HepG2 (cell line): ENCODE results near the gene EVI5. TPM values are rescaled to one million over a fixed set of nuclear protein-coding genes. Genes with fewer than 3 reads are reported as not detected.
"Not testable (repeated sequence)": the region's sequence is repeated elsewhere in the genome, so short reads cannot be mapped to it uniquely, and the experiment has no call there.

Experiments
- ATAC-seq: fragments of 200-7000 bp; cut with Tn5 transposase; 3 replicates; pipeline ENCODE4 v1.9.1; 2020; ENCODE audit warnings: mild to moderate bottlenecking, moderate library complexity
- BruUV-seq: library from RNA; stranded (reverse); fragments of 400-500 nt; replicated peaks from 2 replicates; lab custom pipeline; 2021; lab: Mats Ljungman, UMichigan
- CTCF ChIA-PET: fragments of 300-600 bp; formaldehyde crosslinking; extraction: SDS; loops from one replicate; lab custom pipeline; 2021; ENCODE audit warnings: low total read pairs, inconsistent platforms, low intra/inter-chr PET ratio; lab: Yijun Ruan, JAX
- POLR2A ChIA-PET: fragments of 350-600 bp; sonication (Branson Sonifier 250); formaldehyde crosslinking; loops from one replicate; lab custom pipeline; 2020; ENCODE audit warnings: antibody characterized with exemption, inconsistent platforms; lab: Yijun Ruan, JAX
- DNase-seq: peaks from one replicate; pipeline ENCODE4 v3.0.0-alpha.2; 2015; ENCODE audit warnings: low spot score
- FAIRE-seq: peaks from 3 replicates; lab custom pipeline; 2011; peaks lifted over from hg19 to GRCh38; lab: Jason Lieb, UNC
- H2AFZ ChIP-seq: one replicate; pipeline ENCODE4 v1.6.1; 2011; ENCODE audit warnings: low read length, inconsistent platforms
- H3K27ac ChIP-seq: fragments of 300-600 bp; 3 replicates; pipeline ENCODE4 v1.8.0; 2011; ENCODE audit warnings: mixed run types, mild to moderate bottlenecking, mixed read lengths, low read length, inconsistent platforms; ENCODE audit not compliant: insufficient read depth; ENCODE audit errors: extremely low read length
- H3K27me3 ChIP-seq, 2 experiments: fragments of 200-600 bp in 1 of 2; 2 replicates in 1 of 2; 3 replicates in 1 of 2; pipeline versions ENCODE4 v1.6.0 to v1.8.0; 2011; ENCODE audit warnings: low read length in 2 of 2, mild to moderate bottlenecking in 2 of 2, moderate library complexity in 2 of 2, inconsistent platforms in 1 of 2; ENCODE audit not compliant: insufficient read depth in 2 of 2, control insufficient read depth in 1 of 2
- H3K36me3 ChIP-seq, 2 experiments: fragments of 200-600 bp in 1 of 2; replicated peaks in 1 of 2; 2 replicates in 1 of 2; 3 replicates in 1 of 2; pipeline versions ENCODE4 v1.5.1 to v1.8.0; 2011; ENCODE audit warnings: low read length in 2 of 2, inconsistent platforms in 1 of 2; ENCODE audit not compliant: insufficient read depth in 2 of 2, control insufficient read depth in 1 of 2
- H3K4me1 ChIP-seq: 2 replicates; pipeline ENCODE4 v1.5.1; 2012; ENCODE audit warnings: low read length, inconsistent platforms; ENCODE audit not compliant: insufficient read depth
- H3K4me2 ChIP-seq: 2 replicates; pipeline ENCODE4 v1.6.0; 2011; ENCODE audit warnings: low read depth, low read length, inconsistent platforms
- H3K4me3 ChIP-seq, 3 experiments: fragments of 200-600 bp in 1 of 3; sonication (generic), shearing (Covaris generic) in 1 of 3; replicated peaks in 1 of 3; 2 replicates each; pipeline ENCODE4 v1.5.1; 2011 to 2016; ENCODE audit warnings: low read length in 3 of 3, inconsistent platforms in 2 of 3, low read depth in 2 of 3, mild to moderate bottlenecking in 2 of 3, control low read depth in 1 of 3, mixed read lengths in 1 of 3; ENCODE audit not compliant: insufficient read depth in 1 of 3
- H3K79me2 ChIP-seq: one replicate; pipeline ENCODE4 v1.6.1; 2011; ENCODE audit warnings: low read length, inconsistent platforms; ENCODE audit not compliant: insufficient read depth
- H3K9ac ChIP-seq: 2 replicates; pipeline ENCODE4 v1.6.0; 2011; ENCODE audit warnings: mild to moderate bottlenecking, low read depth, low read length, inconsistent platforms; ENCODE audit not compliant: insufficient read depth
- H3K9me3 ChIP-seq: 2 replicates; pipeline ENCODE4 v1.5.1; 2012; ENCODE audit warnings: mild to moderate bottlenecking, low read length
- H4K20me1 ChIP-seq: 2 replicates; pipeline ENCODE4 v1.6.0; 2011; ENCODE audit warnings: inconsistent platforms, mild to moderate bottlenecking, low read length, moderate library complexity; ENCODE audit not compliant: insufficient read depth
- ONECUT2 ChIP-seq: sonication (generic); formaldehyde crosslinking; IDR thresholded peaks from 2 replicates; pipeline ENCODE4 v1.4.0; 2020; ENCODE audit warnings: missing genetic modification reagents
- RFXAP ChIP-seq: sonication (generic); formaldehyde crosslinking; IDR thresholded peaks from 2 replicates; pipeline ENCODE4 v1.4.0; 2020; ENCODE audit warnings: missing genetic modification reagents, borderline replicate concordance
- ZNF274 ChIP-seq: sonication (generic); formaldehyde crosslinking; IDR thresholded peaks from 2 replicates; pipeline ENCODE4 v1.5.1; 2020; ENCODE audit warnings: mild to moderate bottlenecking, missing genetic modification reagents
- ZNF660 ChIP-seq: sonication (generic); formaldehyde crosslinking; IDR thresholded peaks from 2 replicates; pipeline ENCODE4 v1.5.1; 2020; ENCODE audit warnings: mild to moderate bottlenecking, low read depth, missing genetic modification reagents, borderline replicate concordance
- ZNF709 ChIP-seq: sonication (generic); formaldehyde crosslinking; IDR thresholded peaks from 2 replicates; pipeline ENCODE4 v1.5.0; 2020; ENCODE audit warnings: mild to moderate bottlenecking, missing genetic modification reagents
- ZNF773 ChIP-seq: sonication (generic); formaldehyde crosslinking; IDR thresholded peaks from 2 replicates; pipeline ENCODE4 v1.4.0; 2020; ENCODE audit warnings: missing genetic modification reagents, borderline replicate concordance
- WGBS: methylation state at CpG from one replicate; pipeline ENCODE4 v1.1.6; 2017; ENCODE audit warnings: low lambda C conversion rate; 5-methylcytosine and 5-hydroxymethylcytosine counted together
- in situ Hi-C: cut with HindIII; loops from 2 replicates; pipeline ENCODE4 v1.10.0; 2017; ENCODE audit warnings: low pct_unique_long_range_greater_than_20kb; ENCODE audit not compliant: extremely low pct_ligation_motif_present
- intact Hi-C: fragments of 100-400 bp; cut with micrococcal nuclease; formaldehyde crosslinking; loops from one replicate; pipeline ENCODE4 v1.10.0; 2022; ENCODE audit not compliant: unreplicated experiment
- polyA plus RNA-seq, 8 experiments: library from polyadenylated mRNA; depleted of rRNA in 3 of 8; stranded (reverse) in 7 of 8; unstranded in 1 of 8; fragments of >200 nt; fragmentation: Illumina TruSeq in 4 of 8; extraction: Trizol in 4 of 8; gene quantifications; 2 replicates each; pipeline versions ENCODE4 v1.2.1 to v1.2.3, GENCODE V29; 2011 to 2016; ENCODE audit warnings: low read depth in 4 of 8, missing spikeins in 1 of 8, mixed read lengths in 1 of 8; ENCODE audit not compliant: insufficient read depth in 1 of 8
- total RNA-seq, 5 experiments: library from RNA; depleted of rRNA; stranded (reverse); fragments of >200 nt; fragmentation: Illumina TruSeq; extraction: Trizol; gene quantifications; 2 replicates each; pipeline ENCODE4 v1.2.3, GENCODE V29; 2016; ENCODE audit warnings: low read depth in 1 of 5
- TF ChIP-seq, protein P1 (sequence below): IDR thresholded peaks from 2 replicates; pipeline ENCODE4 v1.6.1; 2016; ENCODE audit warnings: low read depth, borderline replicate concordance
- TF ChIP-seq, protein P2 (sequence below): sonication (generic); formaldehyde crosslinking; IDR thresholded peaks from 2 replicates; pipeline ENCODE4 v1.4.0; 2020; ENCODE audit warnings: missing genetic modification reagents, low read depth, mild to moderate bottlenecking, borderline replicate concordance
- TF ChIP-seq, protein P3 (sequence below): sonication (generic); formaldehyde crosslinking; IDR thresholded peaks from 2 replicates; pipeline ENCODE4 v1.4.0; 2020; ENCODE audit warnings: missing genetic modification reagents, borderline replicate concordance
- TF ChIP-seq, protein P4 (sequence below): IDR thresholded peaks from 2 replicates; pipeline ENCODE4 v1.6.1; 2016; ENCODE audit warnings: control low read depth

Gene EVI5
- total and polyA plus RNA-seq, 2 of the 13 experiments (the other 11 are each of a cell fraction or from before 2014, with no cell fraction given): 4.0 to 12.6 TPM

GRCh38 chr1:92585831-92586230, 199.1 kb downstream of the EVI5 start:
- H3K4me3 ChIP-seq: no peak overlapping the region
- POLR2A ChIA-PET: no interaction called here
- no peaks in the 10 kb centered on the region for H4K20me1 ChIP-seq
- H3K4me1 ChIP-seq: no peaks in the 10 kb centered on the region
- BruUV-seq: no TSS peak
- H3K9me3 ChIP-seq: no peaks in the 10 kb centered on the region
- no peaks in the 10 kb centered on the region for H3K27me3 ChIP-seq
- FAIRE-seq: no peak
- CTCF ChIA-PET: no interaction called here
- no peaks in the 10 kb centered on the region for H3K79me2 ChIP-seq
- TF ChIP-seq, protein P1, sequence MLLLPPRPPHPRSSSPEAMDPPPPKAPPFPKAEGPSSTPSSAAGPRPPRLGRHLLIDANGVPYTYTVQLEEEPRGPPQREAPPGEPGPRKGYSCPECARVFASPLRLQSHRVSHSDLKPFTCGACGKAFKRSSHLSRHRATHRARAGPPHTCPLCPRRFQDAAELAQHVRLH: no peak
- TF ChIP-seq, protein P2, sequence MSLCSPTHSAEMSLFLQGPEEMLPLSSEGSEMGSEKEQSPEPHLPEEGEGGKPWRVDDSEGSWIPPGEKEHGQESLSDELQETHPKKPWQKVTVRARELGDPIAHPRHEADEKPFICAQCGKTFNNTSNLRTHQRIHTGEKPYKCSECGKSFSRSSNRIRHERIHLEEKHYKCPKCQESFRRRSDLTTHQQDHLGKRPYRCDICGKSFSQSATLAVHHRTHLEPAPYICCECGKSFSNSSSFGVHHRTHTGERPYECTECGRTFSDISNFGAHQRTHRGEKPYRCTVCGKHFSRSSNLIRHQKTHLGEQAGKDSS: no peak
- no peak for TF ChIP-seq ZNF274 (CRISPR knock-in tag)
- TF ChIP-seq ONECUT2 (CRISPR knock-in tag): no peak
- TF ChIP-seq ZNF660: no peak
- TF ChIP-seq RFXAP (CRISPR knock-in tag): no peak
- TF ChIP-seq, protein P3, sequence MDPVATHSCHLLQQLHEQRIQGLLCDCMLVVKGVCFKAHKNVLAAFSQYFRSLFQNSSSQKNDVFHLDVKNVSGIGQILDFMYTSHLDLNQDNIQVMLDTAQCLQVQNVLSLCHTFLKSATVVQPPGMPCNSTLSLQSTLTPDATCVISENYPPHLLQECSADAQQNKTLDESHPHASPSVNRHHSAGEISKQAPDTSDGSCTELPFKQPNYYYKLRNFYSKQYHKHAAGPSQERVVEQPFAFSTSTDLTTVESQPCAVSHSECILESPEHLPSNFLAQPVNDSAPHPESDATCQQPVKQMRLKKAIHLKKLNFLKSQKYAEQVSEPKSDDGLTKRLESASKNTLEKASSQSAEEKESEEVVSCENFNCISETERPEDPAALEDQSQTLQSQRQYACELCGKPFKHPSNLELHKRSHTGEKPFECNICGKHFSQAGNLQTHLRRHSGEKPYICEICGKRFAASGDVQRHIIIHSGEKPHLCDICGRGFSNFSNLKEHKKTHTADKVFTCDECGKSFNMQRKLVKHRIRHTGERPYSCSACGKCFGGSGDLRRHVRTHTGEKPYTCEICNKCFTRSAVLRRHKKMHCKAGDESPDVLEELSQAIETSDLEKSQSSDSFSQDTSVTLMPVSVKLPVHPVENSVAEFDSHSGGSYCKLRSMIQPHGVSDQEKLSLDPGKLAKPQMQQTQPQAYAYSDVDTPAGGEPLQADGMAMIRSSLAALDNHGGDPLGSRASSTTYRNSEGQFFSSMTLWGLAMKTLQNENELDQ (CRISPR knock-in tag): no peak
- no peak for TF ChIP-seq ZNF709 (CRISPR knock-in tag)
- TF ChIP-seq, protein P4, sequence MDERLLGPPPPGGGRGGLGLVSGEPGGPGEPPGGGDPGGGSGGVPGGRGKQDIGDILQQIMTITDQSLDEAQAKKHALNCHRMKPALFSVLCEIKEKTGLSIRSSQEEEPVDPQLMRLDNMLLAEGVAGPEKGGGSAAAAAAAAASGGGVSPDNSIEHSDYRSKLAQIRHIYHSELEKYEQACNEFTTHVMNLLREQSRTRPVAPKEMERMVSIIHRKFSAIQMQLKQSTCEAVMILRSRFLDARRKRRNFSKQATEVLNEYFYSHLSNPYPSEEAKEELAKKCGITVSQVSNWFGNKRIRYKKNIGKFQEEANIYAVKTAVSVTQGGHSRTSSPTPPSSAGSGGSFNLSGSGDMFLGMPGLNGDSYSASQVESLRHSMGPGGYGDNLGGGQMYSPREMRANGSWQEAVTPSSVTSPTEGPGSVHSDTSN (CRISPR knock-in tag): no peak
- TF ChIP-seq ZNF773: no peak
- TF ChIP-seq, all 625 proteins: peak for 0
- ATAC-seq (no peak), DNase-seq (no peak)
- H2AFZ ChIP-seq: no peak overlapping the region
- H3K9ac ChIP-seq: no peak overlapping the region
- in situ Hi-C loops: no loop called here
- no peak overlapping the region for H3K4me2 ChIP-seq
- intact Hi-C loops: no loop called here
- H3K36me3 ChIP-seq: no peaks in the 10 kb centered on the region; a peak in 1 of 5 replicates
- H3K27ac ChIP-seq: no peak overlapping the region

DNA sequence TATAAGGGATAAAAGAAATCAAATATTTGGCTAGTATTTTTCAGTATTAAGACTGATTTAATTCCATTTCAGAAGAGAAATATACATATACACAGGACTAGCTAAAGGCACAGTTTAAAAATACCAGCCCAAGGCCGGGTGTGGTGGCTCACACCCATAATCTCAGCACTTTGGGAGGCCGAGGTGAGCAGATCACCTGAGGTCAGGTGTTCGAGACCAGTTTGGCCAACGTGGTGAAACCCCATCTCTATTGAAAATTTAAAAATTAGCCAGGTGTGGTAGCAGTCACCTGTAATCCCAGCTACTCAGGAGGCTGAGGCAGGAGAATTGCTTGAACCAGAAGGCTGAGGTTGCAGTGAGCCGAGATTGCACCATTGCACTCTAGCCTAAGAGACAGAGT, 200.1 kb downstream of the EVI5 start:
- BruUV-seq, H3K4me2 ChIP-seq, H3K27ac ChIP-seq, H4K20me1 ChIP-seq, H3K36me3 ChIP-seq, ATAC-seq, H3K27me3 ChIP-seq, H3K79me2 ChIP-seq, H3K9me3 ChIP-seq, in situ Hi-C loops, FAIRE-seq, H3K4me3 ChIP-seq, CTCF ChIA-PET, H3K4me1 ChIP-seq, H2AFZ ChIP-seq, POLR2A ChIA-PET, DNase-seq, intact Hi-C loops, H3K9ac ChIP-seq: not testable (repeated sequence)
- WGBS: 100% methylated on average over 5 of the region's 5 CpGs
